Measurements from ENCODE around the gene CDK10. TPM values are rescaled to one million over a fixed set of nuclear protein-coding genes. Genes with fewer than 3 reads are reported as not detected.

The CDK10 gene
- total and polyA plus RNA-seq, 9 of the 15 experiments (the other 6 are each of a cell fraction or from before 2014, with no cell fraction given), result 2.0 to 85.1 (median 40.1) TPM

GRCh38 chr16:89700649-89701424 lies 14.3 kb downstream of the CDK10 start (continued):
- TF ChIP-seq ZNF318 (IDR thresholded peaks at IDR 0.05; ENCODE audit: borderline replicate concordance in 1 of 2, low read depth in 1 of 2), result no peak
- TF ChIP-seq ETV5 (CRISPR knock-in tag; IDR thresholded peaks at IDR 0.05; ENCODE audit: low read depth), result no peak
- peak; percentile 51 for TF ChIP-seq MYC (IDR thresholded peaks at IDR 0.05; ENCODE audit: low read depth, low read length)
- TF ChIP-seq MYC (CRISPR knock-in tag; IDR thresholded peaks at IDR 0.05; ENCODE audit: borderline replicate concordance, low read depth), result 0 out of 2 replicates have a peak, but pooled peaks have one; percentile 27
- no peak for TF ChIP-seq ZFP91 (CRISPR knock-in tag; IDR thresholded peaks at IDR 0.05)
- no peak for TF ChIP-seq SMARCE1 (IDR thresholded peaks at IDR 0.05)
- TF ChIP-seq ZNF445 (CRISPR knock-in tag; IDR thresholded peaks at IDR 0.05; ENCODE audit: low read depth), result no peak
- peak; percentile 12 for TF ChIP-seq FIP1L1 (IDR thresholded peaks at IDR 0.05; ENCODE audit: low read depth, low read length, poor library complexity, severe bottlenecking)
- TF ChIP-seq GTF3C2 (IDR thresholded peaks at IDR 0.05; ENCODE audit: borderline replicate concordance, extremely low read depth, insufficient read length), result no peak
- no peak for TF ChIP-seq PPARD (CRISPR knock-in tag; IDR thresholded peaks at IDR 0.05)
- TF ChIP-seq NFE2 (IDR thresholded peaks at IDR 0.05; ENCODE audit: low read depth), result no peak
- peak; percentile 17; the same call in 1 of the 2 replicates for TF ChIP-seq SIN3B (IDR thresholded peaks at IDR 0.05; ENCODE audit: low read depth)
- TF ChIP-seq FOXA1 (IDR thresholded peaks at IDR 0.05; ENCODE audit: borderline replicate concordance), result no peak
